PC-9 (cell line): ENCODE measurements around the gene KIF11.

Source experiments
- EZH2 ChIP-seq: fragments of 200-600 bp; sonication (generic); IDR thresholded peaks from 2 replicates; pipeline ENCODE4 v1.8.0; 2017; ENCODE audit warnings: antibody characterized with exemption, low read depth
- TF ChIP-seq, protein P1 (sequence below): fragments of 200-600 bp; sonication (generic); conservative IDR thresholded peaks from 2 replicates; pipeline ENCODE4 v1.6.1; 2017; ENCODE audit warnings: mixed run types, antibody characterized with exemption, mild to moderate bottlenecking, moderate library complexity

DNA sequence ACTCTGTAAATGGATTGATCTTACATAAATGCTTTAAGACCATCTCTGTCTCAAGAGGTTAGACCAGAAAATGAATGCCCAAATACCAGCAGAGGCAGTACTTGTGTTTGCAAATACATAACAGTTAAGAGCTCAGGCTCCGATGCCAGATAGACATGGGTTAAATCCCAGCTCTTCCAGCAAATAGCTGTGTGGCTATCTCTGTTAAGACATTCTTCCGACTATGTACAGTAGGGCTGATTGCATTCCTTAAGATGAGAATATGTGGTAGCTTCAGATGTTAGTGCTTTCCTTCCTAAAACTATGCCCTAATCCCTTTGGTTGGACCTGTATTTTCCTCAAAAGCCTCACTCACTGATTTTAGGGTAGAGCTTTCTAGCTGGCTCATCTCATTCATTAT, 21.3 kb upstream of the KIF11 start:
- TF ChIP-seq, protein P1, sequence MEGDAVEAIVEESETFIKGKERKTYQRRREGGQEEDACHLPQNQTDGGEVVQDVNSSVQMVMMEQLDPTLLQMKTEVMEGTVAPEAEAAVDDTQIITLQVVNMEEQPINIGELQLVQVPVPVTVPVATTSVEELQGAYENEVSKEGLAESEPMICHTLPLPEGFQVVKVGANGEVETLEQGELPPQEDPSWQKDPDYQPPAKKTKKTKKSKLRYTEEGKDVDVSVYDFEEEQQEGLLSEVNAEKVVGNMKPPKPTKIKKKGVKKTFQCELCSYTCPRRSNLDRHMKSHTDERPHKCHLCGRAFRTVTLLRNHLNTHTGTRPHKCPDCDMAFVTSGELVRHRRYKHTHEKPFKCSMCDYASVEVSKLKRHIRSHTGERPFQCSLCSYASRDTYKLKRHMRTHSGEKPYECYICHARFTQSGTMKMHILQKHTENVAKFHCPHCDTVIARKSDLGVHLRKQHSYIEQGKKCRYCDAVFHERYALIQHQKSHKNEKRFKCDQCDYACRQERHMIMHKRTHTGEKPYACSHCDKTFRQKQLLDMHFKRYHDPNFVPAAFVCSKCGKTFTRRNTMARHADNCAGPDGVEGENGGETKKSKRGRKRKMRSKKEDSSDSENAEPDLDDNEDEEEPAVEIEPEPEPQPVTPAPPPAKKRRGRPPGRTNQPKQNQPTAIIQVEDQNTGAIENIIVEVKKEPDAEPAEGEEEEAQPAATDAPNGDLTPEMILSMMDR, result no peak
- no peak for TF ChIP-seq EZH2
